ENCODE measurements around the gene HYCC1.
"Not testable (repeated sequence)": the region's sequence is repeated elsewhere in the genome, so short reads cannot be mapped to it uniquely, and the experiment has no call there.

Gene HYCC1

DNA sequence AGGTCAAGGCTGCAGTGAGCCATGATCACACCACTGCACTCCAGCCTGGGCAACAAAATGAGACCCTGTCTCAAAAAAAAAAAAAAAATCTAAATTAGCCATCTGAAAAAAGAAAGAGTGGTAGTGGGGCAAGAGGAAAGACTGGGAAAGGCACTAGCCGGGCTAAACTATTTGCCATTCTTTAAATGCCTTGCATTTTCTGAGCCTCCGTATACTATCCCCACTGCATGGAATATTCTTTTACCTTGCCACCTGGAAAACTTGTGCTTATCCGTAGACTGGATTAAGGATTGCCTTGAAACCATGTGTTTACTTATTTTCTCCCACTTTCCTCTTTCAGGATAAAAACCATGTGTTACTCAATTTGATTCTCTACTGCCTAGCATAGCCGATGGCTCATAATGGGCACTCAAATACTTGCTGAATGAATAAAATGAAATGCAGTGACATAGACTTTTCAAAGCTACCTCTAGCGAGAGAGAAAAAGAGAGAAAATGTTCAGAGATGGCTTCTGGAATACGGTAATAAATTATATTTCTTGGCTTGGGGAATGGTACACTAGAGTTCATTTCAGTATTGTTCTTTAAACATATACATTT is 30.6 kb downstream of the HYCC1 start:
- no peak for DNase-seq (ENCODE audit: low spot score)

DNA sequence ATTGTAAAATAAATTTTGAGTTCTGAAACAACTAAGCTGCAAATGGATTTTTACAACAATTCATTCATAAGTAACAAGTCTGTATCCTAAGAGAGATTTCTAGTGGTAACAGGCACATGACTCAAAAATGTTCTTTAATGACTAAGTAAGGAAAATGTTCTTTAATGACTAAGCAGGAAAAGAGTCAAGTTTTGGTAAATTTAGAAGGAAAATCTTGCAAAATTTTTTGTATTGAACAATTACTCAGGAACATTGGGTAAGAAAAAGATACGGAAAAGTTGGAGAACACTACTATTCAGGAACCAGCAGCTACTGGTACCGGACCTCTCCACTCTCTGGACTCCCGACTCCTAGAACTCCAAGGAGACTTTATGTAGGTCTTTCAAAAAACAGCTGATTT is 33.5 kb downstream of the HYCC1 start:
- DNase-seq (ENCODE audit: low spot score) = no peak

DNA sequence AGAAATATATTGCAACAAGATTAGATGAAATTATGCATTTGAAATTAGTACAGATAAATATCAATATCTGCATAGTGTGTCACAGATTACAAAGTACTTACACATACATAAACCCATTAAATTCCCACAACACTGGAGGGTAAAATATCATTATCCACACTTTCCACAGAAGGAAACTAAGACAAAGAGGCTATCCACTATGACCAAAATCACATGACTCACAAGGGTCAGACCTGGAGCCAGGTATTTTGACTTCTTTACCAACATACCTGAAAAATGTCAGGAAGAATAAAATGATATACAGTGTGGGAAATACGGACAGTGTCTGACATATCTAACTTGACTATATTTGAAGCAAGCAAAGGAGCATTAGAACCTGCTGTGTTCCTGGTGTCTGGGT is 34.1 kb downstream of the HYCC1 start:
- DNase-seq (ENCODE audit: low spot score) = no peak

DNA sequence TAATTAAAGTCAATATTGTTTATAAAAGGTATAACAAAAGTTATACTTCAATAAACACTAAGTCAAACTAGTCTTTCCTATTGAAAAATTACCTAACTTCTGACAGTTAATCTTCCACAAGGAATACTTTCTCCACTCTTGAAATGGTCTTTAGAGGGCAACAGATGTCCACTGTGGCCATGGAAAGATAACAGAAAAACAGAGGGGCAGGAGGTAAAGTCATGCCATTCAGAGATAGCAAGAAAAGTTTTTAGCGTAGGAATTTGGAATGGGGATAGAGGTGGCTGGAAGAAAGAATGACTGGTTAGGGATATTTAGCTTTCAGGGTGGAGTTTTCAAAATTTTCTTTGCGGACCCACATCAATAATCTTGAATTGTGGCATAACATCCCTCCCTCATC is 34.7 kb downstream of the HYCC1 start:
- no peak for DNase-seq (ENCODE audit: low spot score)

DNA sequence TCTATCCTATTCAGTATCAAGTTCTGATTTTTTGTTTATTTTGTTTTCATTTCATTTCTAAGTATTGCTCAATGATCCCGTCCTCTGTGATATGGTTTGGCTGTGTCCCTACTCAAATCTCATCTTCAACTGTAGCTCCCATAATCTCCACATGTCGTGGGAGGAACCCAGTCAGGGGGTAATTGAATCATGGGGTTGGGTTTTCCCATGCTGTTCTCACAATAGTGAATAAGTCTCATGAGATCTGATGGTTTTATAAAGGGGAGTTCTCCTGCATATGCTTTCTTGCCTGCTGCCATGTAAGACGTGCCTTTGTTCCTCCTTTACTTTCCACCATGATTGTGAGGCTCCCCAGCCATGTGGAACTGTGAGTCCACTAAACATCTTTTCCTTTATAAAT is 39.3 kb downstream of the HYCC1 start:
- DNase-seq (ENCODE audit: low spot score) = not testable (repeated sequence)

DNA sequence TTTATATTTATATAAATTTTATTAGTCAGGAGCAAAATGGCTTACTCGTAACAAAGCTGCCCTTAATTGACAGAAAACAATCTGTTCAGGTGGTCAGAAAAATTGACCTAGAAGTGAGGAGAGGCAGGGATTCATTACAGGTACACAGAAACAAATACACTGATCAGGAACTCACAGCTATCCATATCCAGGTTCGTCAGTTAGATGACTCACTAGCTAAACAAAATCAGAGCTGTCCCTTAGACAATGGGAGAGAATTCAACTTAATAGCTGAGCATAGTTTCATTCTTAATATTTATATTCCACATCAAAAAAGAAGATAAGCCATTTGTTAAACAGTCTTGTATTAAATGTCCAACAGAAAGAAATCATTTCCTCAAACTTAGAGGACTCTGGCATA is 41.7 kb downstream of the HYCC1 start:
- DNase-seq (ENCODE audit: low spot score) = no peak

DNA sequence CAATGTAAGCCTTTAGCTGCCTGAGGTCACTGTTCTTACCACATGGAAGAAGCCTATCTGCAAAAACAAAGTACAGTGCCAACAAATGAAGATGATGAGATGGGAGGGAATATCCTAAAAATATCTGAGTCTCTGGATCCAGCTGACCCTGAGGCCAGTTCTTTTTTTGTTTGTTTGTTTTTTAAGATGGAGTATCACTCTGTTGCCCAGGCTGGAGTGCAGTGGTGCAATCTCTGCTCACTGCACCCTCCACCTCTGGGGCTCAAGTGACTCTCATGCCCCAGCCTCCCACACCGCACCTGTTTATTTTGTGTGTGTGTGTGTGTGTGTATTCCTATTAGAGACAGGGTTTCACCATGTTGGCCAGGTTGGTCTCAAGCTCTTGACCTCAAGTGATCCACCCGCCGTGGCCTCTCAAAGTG is 44.9 kb downstream of the HYCC1 start:
- DNase-seq (ENCODE audit: low spot score) = no peak
